H1 (cell line): ENCODE data around the gene CACNA1C. TPM values are rescaled to one million over a fixed set of nuclear protein-coding genes. Genes with fewer than 3 reads are reported as not detected.

ENCODE experiments used
- RAD21 ChIP-seq, 2 experiments: IDR thresholded peaks in 1 of 2; conservative IDR thresholded peaks in 1 of 2; 2 replicates each; pipeline ENCODE4 v1.6.1; 2011; ENCODE audit warnings: low read depth in 2 of 2, low read length in 2 of 2, improper control_type of control experiment in 1 of 2, inconsistent platforms in 1 of 2, mild to moderate bottlenecking in 1 of 2, moderate library complexity in 1 of 2
- polyA plus RNA-seq, 7 experiments: library from polyadenylated mRNA; depleted of rRNA in 3 of 7; stranded (reverse) in 5 of 7; unstranded in 2 of 7; fragments of >200 nt in 5 of 7; fragments of 200-250 nt in 2 of 7; gene quantifications; 1 replicate in 5 of 7; 2 replicates in 1 of 7; 4 replicates in 1 of 7; pipeline versions ENCODE4 v1.2.1 to v1.2.3, GENCODE V29; 2011 to 2013; ENCODE audit warnings: missing spikeins in 2 of 7, mixed read lengths in 2 of 7
- total RNA-seq: library from RNA; stranded (reverse); fragmentation: NEBNext Ultra II Directional; extraction: Animal tissue kit (Norgen Biotek cat#: 25700); gene quantifications from 2 replicates; pipeline ENCODE4 v1.2.1, GENCODE V29; 2021

Gene CACNA1C
- total and polyA plus RNA-seq, 2 of the 8 experiments (the other 6 are each of a cell fraction or from before 2014, with no cell fraction given) = 1.3 TPM

DNA sequence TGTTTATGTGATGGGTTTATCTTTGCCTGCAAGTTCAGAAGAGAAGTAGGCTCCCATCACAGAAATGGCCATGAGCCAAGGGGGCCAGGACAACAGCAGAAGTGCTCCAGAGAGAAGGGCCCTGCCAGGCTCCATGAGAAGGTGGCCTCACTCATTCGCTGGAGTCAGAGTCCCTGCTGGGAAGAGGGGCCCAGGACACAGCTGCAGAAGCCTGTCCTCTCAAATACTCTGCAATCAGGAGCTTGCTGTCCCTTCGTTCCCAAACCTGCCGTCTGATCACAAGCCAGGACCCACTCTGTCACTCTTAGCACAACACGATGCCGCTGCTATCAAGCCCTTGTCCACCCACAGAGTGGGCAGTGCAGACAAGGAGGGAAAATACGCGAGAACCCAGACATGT lies 435.8 kb downstream of the CACNA1C start (continued):
- TF ChIP-seq RAD21 (IDR thresholded peaks at IDR 0.05 in 1 of 2, conservative IDR thresholded peaks at IDR 0.05 in 1 of 2; ENCODE audit: low read depth in 2 of 2, low read length in 2 of 2) = no peak
- TF ChIP-seq, all 59 proteins: peak for 0
